ENCODE measurements around the gene UTY. TPM values are rescaled to one million over a fixed set of nuclear protein-coding genes. Genes with fewer than 3 reads are reported as not detected.

UTY gene
- total and polyA plus RNA-seq, 3 donors from 2014 or later, result 6.7 to 58.5 (median 55.8) TPM

DNA sequence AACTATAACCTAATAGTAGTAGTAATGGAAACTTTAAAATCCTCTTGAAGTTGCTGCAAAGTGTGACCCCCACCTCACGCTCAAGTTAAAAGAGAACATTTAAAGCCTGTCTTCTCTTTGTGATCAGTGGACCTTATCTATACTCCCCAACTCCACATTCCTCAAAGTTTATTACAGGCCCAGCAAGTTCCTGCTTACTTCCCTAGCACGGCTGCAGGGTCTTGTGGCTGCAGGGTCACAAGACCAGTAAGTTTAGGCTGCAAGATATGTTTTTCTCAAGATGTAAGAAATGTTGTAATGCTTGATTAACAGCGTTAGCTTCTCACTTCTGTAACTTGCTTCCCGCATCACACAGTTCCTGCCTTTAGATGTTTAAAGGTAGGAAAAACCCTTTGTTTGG, 141.1 kb downstream of the UTY start:
- TF ChIP-seq, protein P1, sequence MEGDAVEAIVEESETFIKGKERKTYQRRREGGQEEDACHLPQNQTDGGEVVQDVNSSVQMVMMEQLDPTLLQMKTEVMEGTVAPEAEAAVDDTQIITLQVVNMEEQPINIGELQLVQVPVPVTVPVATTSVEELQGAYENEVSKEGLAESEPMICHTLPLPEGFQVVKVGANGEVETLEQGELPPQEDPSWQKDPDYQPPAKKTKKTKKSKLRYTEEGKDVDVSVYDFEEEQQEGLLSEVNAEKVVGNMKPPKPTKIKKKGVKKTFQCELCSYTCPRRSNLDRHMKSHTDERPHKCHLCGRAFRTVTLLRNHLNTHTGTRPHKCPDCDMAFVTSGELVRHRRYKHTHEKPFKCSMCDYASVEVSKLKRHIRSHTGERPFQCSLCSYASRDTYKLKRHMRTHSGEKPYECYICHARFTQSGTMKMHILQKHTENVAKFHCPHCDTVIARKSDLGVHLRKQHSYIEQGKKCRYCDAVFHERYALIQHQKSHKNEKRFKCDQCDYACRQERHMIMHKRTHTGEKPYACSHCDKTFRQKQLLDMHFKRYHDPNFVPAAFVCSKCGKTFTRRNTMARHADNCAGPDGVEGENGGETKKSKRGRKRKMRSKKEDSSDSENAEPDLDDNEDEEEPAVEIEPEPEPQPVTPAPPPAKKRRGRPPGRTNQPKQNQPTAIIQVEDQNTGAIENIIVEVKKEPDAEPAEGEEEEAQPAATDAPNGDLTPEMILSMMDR (IDR thresholded peaks at IDR 0.05), result no peak
- TF ChIP-seq POLR2A (IDR thresholded peaks at IDR 0.05), result no peak
- Histone ChIP-seq H3K4me1 (no peaks in the 10 kb centered on the region), H3K9me3 (no peaks in the 10 kb centered on the region), H3K4me3 (no peak overlapping the region), H3K36me3 (ENCODE audit: low read depth, missing control alignments) (no peaks in the 10 kb centered on the region), H3K27ac (no peak overlapping the region), H3K27me3 (no peaks in the 10 kb centered on the region)
- 53 to 80% methylated on average over 1 to 4 of the region's 4 CpGs for WGBS, 2 donors
- no peak for DNase-seq
- intact Hi-C loops (cut with DNase I; ENCODE audit: low total_unique reads), result no loop called here

DNA sequence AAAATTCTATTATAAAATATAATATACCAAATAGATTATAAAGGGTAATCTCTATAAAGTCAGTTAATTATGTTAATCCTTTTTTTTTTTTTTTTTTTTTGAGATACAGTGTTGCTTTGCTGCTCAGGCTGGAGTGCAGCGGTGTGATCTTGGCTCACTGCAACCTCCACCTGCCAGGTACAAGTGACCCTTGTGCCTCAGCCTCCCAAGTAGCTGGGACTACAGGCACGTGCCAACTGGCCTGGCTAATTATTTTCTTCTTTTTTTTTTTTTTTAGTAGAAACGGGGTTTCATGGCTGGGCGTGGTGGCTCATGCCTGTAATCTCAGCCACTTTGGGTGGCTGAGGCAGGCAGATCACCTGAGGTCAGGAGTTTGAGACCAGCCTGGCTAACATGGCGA, 141.9 kb downstream of the UTY start:
- DNase-seq, result no peak
- no peaks in the 10 kb centered on the region for H3K9me3 ChIP-seq
- H3K27ac ChIP-seq, result no peak overlapping the region
- WGBS, 2 donors, result 71 to 87% methylated on average over 1 to 5 of the region's 5 CpGs
- TF ChIP-seq, protein P1 (IDR thresholded peaks at IDR 0.05), result no peak
- TF ChIP-seq POLR2A (IDR thresholded peaks at IDR 0.05), result no peak
- intact Hi-C loops (cut with DNase I; ENCODE audit: low total_unique reads), result no loop called here
- H3K36me3 ChIP-seq (ENCODE audit: low read depth, missing control alignments), result no peaks in the 10 kb centered on the region
- no peak overlapping the region for H3K4me3 ChIP-seq
- H3K27me3 ChIP-seq, result no peaks in the 10 kb centered on the region
- H3K4me1 ChIP-seq, result no peaks in the 10 kb centered on the region

DNA sequence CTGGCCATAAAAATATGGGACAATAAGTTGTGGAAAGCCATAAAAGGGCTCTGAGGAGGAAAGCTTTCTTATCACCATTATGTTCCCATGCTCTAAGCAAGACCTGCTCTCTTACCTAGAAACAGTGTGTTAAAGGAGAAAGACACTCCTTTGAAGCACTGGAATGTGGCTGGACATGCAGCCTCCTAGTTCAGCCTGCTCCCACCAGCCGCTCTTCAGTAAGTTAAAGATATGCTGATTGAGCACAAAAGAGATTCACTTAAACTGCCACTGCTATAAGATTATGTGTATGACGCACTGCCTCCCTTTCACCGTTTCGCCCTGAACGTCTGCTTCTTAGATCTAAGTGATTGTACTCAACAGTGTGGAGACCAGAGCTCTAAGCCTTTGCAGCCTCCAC, 146.0 kb downstream of the UTY start:
- no peak for TF ChIP-seq POLR2A (IDR thresholded peaks at IDR 0.05)
- TF ChIP-seq, protein P1 (IDR thresholded peaks at IDR 0.05), result no peak
- WGBS, 2 donors, result 70 to 83% methylated on average over 5 of the region's 5 CpGs
- Histone ChIP-seq H3K36me3 (ENCODE audit: low read depth, missing control alignments) (no peaks in the 10 kb centered on the region), H3K9me3 (no peaks in the 10 kb centered on the region), H3K4me1 (no peaks in the 10 kb centered on the region), H3K4me3 (no peak overlapping the region), H3K27ac (no peak overlapping the region), H3K27me3 (no peaks in the 10 kb centered on the region)
- intact Hi-C loops (cut with DNase I; ENCODE audit: low total_unique reads), result no loop called here
- DNase-seq, result no peak

DNA sequence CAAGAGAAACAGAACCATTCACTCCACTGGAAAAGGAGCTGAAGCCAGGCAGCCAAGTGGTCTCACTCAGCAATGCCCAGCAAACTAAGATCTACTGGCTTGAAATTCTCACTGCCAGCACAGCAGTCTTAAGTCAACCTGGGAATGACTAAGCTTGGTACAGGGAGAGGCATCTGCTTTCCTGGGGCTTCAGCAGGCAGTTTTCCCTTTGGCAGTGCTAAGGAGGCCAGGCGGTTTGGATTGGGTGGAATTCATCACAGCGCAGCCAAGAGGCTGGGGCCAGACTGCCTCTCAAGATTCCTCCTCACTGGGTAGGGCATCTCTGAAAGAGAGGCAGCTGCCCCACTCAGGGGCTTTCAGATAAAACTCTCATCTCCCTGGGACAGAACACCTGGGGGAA, 149.2 kb downstream of the UTY start:
- Histone ChIP-seq H3K4me1 (no peaks in the 10 kb centered on the region), H3K27ac (no peak overlapping the region), H3K36me3 (ENCODE audit: low read depth, missing control alignments) (no peaks in the 10 kb centered on the region), H3K27me3 (no peaks in the 10 kb centered on the region), H3K9me3 (no peaks in the 10 kb centered on the region), H3K4me3 (no peak overlapping the region)
- no peak for DNase-seq
- WGBS, 2 donors, result 83% methylated on average over 2 of the region's 2 CpGs; no CpG with 5 or more reads in 1 of the 2 donors
- intact Hi-C loops (cut with DNase I; ENCODE audit: low total_unique reads), result no loop called here
- TF ChIP-seq, protein P1 (IDR thresholded peaks at IDR 0.05), result no peak
- no peak for TF ChIP-seq POLR2A (IDR thresholded peaks at IDR 0.05)

DNA sequence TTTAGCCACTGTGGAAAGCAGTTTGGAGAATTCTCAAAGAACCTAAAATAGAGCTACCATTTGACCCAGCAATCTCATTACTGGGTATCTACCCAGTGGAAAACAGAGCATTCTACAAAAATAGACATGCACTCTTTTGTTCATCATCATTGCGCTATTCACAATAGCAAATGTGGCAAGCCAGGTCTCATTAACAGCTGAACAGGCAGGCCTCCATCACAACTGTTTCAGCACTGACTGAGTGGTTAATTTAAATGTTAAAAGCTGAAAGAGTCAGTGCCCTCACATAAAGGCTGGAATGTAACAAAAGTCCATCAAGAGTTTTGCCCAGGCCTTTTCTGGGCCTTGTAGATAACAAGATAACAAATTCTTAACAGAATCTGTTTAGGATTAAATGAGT, 166.9 kb downstream of the UTY start:
- no peak for TF ChIP-seq POLR2A (IDR thresholded peaks at IDR 0.05)
- TF ChIP-seq, protein P1 (IDR thresholded peaks at IDR 0.05), result no peak
- Histone ChIP-seq H3K4me1 (no peaks in the 10 kb centered on the region), H3K9me3 (no peaks in the 10 kb centered on the region), H3K27ac (no peak overlapping the region), H3K27me3 (no peaks in the 10 kb centered on the region), H3K36me3 (ENCODE audit: low read depth, missing control alignments) (no peaks in the 10 kb centered on the region), H3K4me3 (no peak overlapping the region)
- 64 to 88% methylated on average over 1 of the region's 1 CpG for WGBS, 2 donors
- intact Hi-C loops (cut with DNase I; ENCODE audit: low total_unique reads), result no loop called here
- no peak for DNase-seq
